ENCODE data around the gene CARMIL3. TPM values are rescaled to one million over a fixed set of nuclear protein-coding genes. Genes with fewer than 3 reads are reported as not detected.

CARMIL3 gene
- total RNA-seq, 1 experiment from 2014 or later = 0.71 TPM

DNA sequence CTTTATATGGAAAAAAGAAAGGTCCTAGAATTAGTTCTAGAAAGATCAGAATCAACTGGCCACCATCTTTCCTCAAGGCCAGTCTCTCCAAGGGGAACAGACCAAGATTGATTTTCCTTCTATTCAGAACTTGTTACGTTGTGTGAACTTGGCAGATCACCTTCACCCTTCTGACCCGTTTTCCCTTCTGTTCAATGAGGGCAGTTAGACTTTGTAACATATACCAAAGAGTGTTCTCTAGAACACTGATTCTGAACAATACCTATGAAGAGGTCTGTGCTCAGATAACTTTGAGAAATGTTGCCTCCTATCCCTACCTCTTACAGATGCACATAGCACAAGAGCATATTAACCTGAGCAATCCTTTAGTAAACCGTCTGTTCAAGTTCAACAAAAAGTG is 31.7 kb downstream of the CARMIL3 start:
- no peaks in the 10 kb centered on the region for H3K9me2 ChIP-seq (ENCODE audit: insufficient read depth)
- H3K9ac ChIP-seq (ENCODE audit: low read length) = no peak overlapping the region
- no peak overlapping the region for H3K27ac ChIP-seq (ENCODE audit: low read depth, low read length)
- H3K79me2 ChIP-seq (ENCODE audit: insufficient read depth, low read length) = no peaks in the 10 kb centered on the region
- H3K27me3 ChIP-seq (ENCODE audit: insufficient read depth, low read length) = no peaks in the 10 kb centered on the region
- no peak overlapping the region for H3K4me2 ChIP-seq (ENCODE audit: low read length)
- peaks cover 18 to 27% of the 10 kb centered on the region in 2 experiments for H3K4me1 ChIP-seq (ENCODE audit: control insufficient read depth in 1 of 2, insufficient read depth in 2 of 2, low read length in 2 of 2)
- ATAC-seq = no peak
- no peaks in the 10 kb centered on the region for H4K20me1 ChIP-seq (ENCODE audit: insufficient read depth)
- intact Hi-C loops (cut with micrococcal nuclease) = no loop called here
- no peak overlapping the region for H3K4me3 ChIP-seq (replicated peaks in 1 of 2; ENCODE audit: low read depth in 1 of 2, low read length in 2 of 2)
- TF ChIP-seq, protein P1, sequence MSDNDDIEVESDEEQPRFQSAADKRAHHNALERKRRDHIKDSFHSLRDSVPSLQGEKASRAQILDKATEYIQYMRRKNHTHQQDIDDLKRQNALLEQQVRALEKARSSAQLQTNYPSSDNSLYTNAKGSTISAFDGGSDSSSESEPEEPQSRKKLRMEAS (IDR thresholded peaks at IDR 0.05) = no peak
- TF ChIP-seq CEBPB (IDR thresholded peaks at IDR 0.05; ENCODE audit: low read depth) = no peak
- no peak for TF ChIP-seq FOSL1 (IDR thresholded peaks at IDR 0.05; ENCODE audit: low read depth)
- no peak for TF ChIP-seq JUND (IDR thresholded peaks at IDR 0.05)
- TF ChIP-seq, protein P2, sequence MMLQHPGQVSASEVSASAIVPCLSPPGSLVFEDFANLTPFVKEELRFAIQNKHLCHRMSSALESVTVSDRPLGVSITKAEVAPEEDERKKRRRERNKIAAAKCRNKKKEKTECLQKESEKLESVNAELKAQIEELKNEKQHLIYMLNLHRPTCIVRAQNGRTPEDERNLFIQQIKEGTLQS (IDR thresholded peaks at IDR 0.05) = no peak
- TF ChIP-seq, protein P3, sequence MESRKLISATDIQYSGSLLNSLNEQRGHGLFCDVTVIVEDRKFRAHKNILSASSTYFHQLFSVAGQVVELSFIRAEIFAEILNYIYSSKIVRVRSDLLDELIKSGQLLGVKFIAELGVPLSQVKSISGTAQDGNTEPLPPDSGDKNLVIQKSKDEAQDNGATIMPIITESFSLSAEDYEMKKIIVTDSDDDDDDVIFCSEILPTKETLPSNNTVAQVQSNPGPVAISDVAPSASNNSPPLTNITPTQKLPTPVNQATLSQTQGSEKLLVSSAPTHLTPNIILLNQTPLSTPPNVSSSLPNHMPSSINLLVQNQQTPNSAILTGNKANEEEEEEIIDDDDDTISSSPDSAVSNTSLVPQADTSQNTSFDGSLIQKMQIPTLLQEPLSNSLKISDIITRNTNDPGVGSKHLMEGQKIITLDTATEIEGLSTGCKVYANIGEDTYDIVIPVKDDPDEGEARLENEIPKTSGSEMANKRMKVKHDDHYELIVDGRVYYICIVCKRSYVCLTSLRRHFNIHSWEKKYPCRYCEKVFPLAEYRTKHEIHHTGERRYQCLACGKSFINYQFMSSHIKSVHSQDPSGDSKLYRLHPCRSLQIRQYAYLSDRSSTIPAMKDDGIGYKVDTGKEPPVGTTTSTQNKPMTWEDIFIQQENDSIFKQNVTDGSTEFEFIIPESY (IDR thresholded peaks at IDR 0.05; ENCODE audit: extremely low read depth, insufficient replicate concordance, low read length) = no peak
- no peak for TF ChIP-seq TCF7L2 (IDR thresholded peaks at IDR 0.05; ENCODE audit: borderline replicate concordance, extremely low read depth, insufficient read depth, insufficient read length)
- TF ChIP-seq EGR1 (IDR thresholded peaks at IDR 0.05; ENCODE audit: low read depth) = no peak
- TF ChIP-seq EZH2phosphoT487 (IDR thresholded peaks at IDR 0.05; ENCODE audit: borderline replicate concordance) = no peak
- no peak for TF ChIP-seq ELF1 (IDR thresholded peaks at IDR 0.05; ENCODE audit: borderline replicate concordance, low read depth)
- no peak for TF ChIP-seq ZFX (IDR thresholded peaks at IDR 0.05)
- no peak for TF ChIP-seq POLR2A (IDR thresholded peaks at IDR 0.05; ENCODE audit: borderline replicate concordance, extremely low read depth, insufficient read depth, insufficient read length)
- TF ChIP-seq RAD21 (IDR thresholded peaks at IDR 0.05; ENCODE audit: low read depth) = no peak
- TF ChIP-seq, protein P4, sequence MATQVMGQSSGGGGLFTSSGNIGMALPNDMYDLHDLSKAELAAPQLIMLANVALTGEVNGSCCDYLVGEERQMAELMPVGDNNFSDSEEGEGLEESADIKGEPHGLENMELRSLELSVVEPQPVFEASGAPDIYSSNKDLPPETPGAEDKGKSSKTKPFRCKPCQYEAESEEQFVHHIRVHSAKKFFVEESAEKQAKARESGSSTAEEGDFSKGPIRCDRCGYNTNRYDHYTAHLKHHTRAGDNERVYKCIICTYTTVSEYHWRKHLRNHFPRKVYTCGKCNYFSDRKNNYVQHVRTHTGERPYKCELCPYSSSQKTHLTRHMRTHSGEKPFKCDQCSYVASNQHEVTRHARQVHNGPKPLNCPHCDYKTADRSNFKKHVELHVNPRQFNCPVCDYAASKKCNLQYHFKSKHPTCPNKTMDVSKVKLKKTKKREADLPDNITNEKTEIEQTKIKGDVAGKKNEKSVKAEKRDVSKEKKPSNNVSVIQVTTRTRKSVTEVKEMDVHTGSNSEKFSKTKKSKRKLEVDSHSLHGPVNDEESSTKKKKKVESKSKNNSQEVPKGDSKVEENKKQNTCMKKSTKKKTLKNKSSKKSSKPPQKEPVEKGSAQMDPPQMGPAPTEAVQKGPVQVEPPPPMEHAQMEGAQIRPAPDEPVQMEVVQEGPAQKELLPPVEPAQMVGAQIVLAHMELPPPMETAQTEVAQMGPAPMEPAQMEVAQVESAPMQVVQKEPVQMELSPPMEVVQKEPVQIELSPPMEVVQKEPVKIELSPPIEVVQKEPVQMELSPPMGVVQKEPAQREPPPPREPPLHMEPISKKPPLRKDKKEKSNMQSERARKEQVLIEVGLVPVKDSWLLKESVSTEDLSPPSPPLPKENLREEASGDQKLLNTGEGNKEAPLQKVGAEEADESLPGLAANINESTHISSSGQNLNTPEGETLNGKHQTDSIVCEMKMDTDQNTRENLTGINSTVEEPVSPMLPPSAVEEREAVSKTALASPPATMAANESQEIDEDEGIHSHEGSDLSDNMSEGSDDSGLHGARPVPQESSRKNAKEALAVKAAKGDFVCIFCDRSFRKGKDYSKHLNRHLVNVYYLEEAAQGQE (IDR thresholded peaks at IDR 0.05; ENCODE audit: low read depth) = no peak
- no peak for TF ChIP-seq SRF (IDR thresholded peaks at IDR 0.05; ENCODE audit: low read depth)
- TF ChIP-seq, protein P5, sequence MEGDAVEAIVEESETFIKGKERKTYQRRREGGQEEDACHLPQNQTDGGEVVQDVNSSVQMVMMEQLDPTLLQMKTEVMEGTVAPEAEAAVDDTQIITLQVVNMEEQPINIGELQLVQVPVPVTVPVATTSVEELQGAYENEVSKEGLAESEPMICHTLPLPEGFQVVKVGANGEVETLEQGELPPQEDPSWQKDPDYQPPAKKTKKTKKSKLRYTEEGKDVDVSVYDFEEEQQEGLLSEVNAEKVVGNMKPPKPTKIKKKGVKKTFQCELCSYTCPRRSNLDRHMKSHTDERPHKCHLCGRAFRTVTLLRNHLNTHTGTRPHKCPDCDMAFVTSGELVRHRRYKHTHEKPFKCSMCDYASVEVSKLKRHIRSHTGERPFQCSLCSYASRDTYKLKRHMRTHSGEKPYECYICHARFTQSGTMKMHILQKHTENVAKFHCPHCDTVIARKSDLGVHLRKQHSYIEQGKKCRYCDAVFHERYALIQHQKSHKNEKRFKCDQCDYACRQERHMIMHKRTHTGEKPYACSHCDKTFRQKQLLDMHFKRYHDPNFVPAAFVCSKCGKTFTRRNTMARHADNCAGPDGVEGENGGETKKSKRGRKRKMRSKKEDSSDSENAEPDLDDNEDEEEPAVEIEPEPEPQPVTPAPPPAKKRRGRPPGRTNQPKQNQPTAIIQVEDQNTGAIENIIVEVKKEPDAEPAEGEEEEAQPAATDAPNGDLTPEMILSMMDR (IDR thresholded peaks at IDR 0.05 in 2 of 3, conservative IDR thresholded peaks at IDR 0.05 in 1 of 3; ENCODE audit: borderline replicate concordance in 1 of 3, insufficient read depth in 1 of 3, low read depth in 2 of 3, low read length in 2 of 3) = no peak
- no peak for TF ChIP-seq CBX3 (IDR thresholded peaks at IDR 0.05; ENCODE audit: low read depth)
- no peak for TF ChIP-seq ZNF274 (IDR thresholded peaks at IDR 0.05; ENCODE audit: low read depth, low read length)
- POLR2A ChIA-PET = interaction anchor here (1.1 kb wide), 1 partner anchor 10 kb away, joined by 3 read pairs; the partner anchor contains the start of gene PCK2
- CTCF ChIA-PET = interaction anchor here (1.5 kb wide), 1 partner anchor 11 kb away, joined by 3 read pairs; the partner anchor contains the start of gene PCK2
- H3K36me3 ChIP-seq (ENCODE audit: control insufficient read depth in 1 of 2, insufficient read depth in 2 of 2, low read length in 2 of 2) = no peaks in the 10 kb centered on the region
- RAD21 ChIA-PET (ENCODE audit: low non-redundant PET in 1 of 2, low total read pairs in 2 of 2, uncharacterized antibody in 2 of 2, unreplicated experiment in 2 of 2) = no interaction called here
- no peaks in the 10 kb centered on the region for H3K9me3 ChIP-seq (ENCODE audit: control insufficient read depth in 1 of 2, insufficient read depth in 1 of 2, low read depth in 1 of 2, low read length in 2 of 2)
- H2AFZ ChIP-seq (ENCODE audit: low read depth, low read length, poor library complexity, severe bottlenecking) = no peak overlapping the region
- BruUV-seq (replicated peaks) = no TSS peak
- no peak for DNase-seq (ENCODE audit: low read depth, low spot score)

Measured in HCT116 (cell line).